Mesendoderm (in vitro differentiated cells): ENCODE measurements around the gene TNP1.
A peak's percentile ranks its signal among the peaks of the same experiment; 100 is the strongest.

Experiments
- DNase-seq: peaks from one replicate; pipeline ENCODE4 v3.0.0; 2013
- H2AK5ac ChIP-seq: 2 replicates; pipeline ENCODE4 v1.6.1; 2013; ENCODE audit warnings: low read length, inconsistent platforms
- H2BK120ac ChIP-seq: 2 replicates; pipeline ENCODE4 v1.6.1; 2013; ENCODE audit warnings: low read depth, mild to moderate bottlenecking, low read length, moderate library complexity, mixed read lengths
- H2BK15ac ChIP-seq: replicated peaks from 2 replicates; pipeline ENCODE4 v1.6.1; 2013; ENCODE audit warnings: low read depth, mild to moderate bottlenecking, moderate library complexity
- H2BK5ac ChIP-seq: 2 replicates; pipeline ENCODE4 v1.6.1; 2013; ENCODE audit warnings: low read length, inconsistent platforms
- H3K18ac ChIP-seq: 2 replicates; pipeline ENCODE4 v1.6.1; 2013; ENCODE audit warnings: mild to moderate bottlenecking, low read length, mixed read lengths
- H3K23ac ChIP-seq: one replicate; pipeline ENCODE4 v1.6.1; 2013; ENCODE audit warnings: low read length
- H3K27ac ChIP-seq: 2 replicates; pipeline ENCODE4 v1.5.1; 2013; ENCODE audit warnings: low read depth, mild to moderate bottlenecking, inconsistent platforms, low read length, moderate library complexity
- H3K27me3 ChIP-seq: 2 replicates; pipeline ENCODE4 v1.6.1; 2013; ENCODE audit warnings: low read length, control low read depth, mild to moderate bottlenecking, inconsistent platforms; ENCODE audit not compliant: insufficient read depth, poor library complexity
- H3K36me3 ChIP-seq: 2 replicates; pipeline ENCODE4 v1.6.1; 2013; ENCODE audit warnings: low read length, inconsistent platforms; ENCODE audit not compliant: control insufficient read depth, insufficient read depth
- H3K4ac ChIP-seq: one replicate; pipeline ENCODE4 v1.6.1; 2013; ENCODE audit warnings: low read depth, mild to moderate bottlenecking, low read length, moderate library complexity
- H3K4me1 ChIP-seq: 2 replicates; pipeline ENCODE4 v1.6.1; 2013; ENCODE audit warnings: low read depth, low read length, inconsistent platforms; ENCODE audit not compliant: control insufficient read depth
- H3K4me2 ChIP-seq: 2 replicates; pipeline ENCODE4 v1.6.1; 2013; ENCODE audit warnings: low read length
- H3K4me3 ChIP-seq: 2 replicates; pipeline ENCODE4 v1.5.1; 2013; ENCODE audit warnings: mild to moderate bottlenecking, low read length
- H3K56ac ChIP-seq: one replicate; pipeline ENCODE4 v1.6.1; 2013; ENCODE audit warnings: low read length
- H3K79me1 ChIP-seq: 2 replicates; pipeline ENCODE4 v1.6.1; 2013; ENCODE audit warnings: low read length, inconsistent platforms
- H3K79me2 ChIP-seq: 2 replicates; pipeline ENCODE4 v1.6.1; 2013; ENCODE audit warnings: mild to moderate bottlenecking, low read length; ENCODE audit not compliant: control insufficient read depth, insufficient read depth
- H3K9ac ChIP-seq: 2 replicates; pipeline ENCODE4 v1.6.1; 2013; ENCODE audit warnings: low read length, inconsistent platforms
- H4K5ac ChIP-seq: one replicate; pipeline ENCODE4 v1.6.1; 2013; ENCODE audit warnings: low read length
- H4K8ac ChIP-seq: one replicate; pipeline ENCODE4 v1.6.1; 2013; ENCODE audit warnings: low read depth, mild to moderate bottlenecking, control low read depth, low read length, moderate library complexity
- WGBS: extraction: QIAGEN DNeasy Blood & Tissue Kit; methylation state at CpG from one replicate; pipeline ENCODE4 v1.1.7; 2013; ENCODE audit warnings: low lambda C conversion rate, missing lambda C conversion rate; ENCODE audit not compliant: insufficient coverage; ENCODE audit errors: extremely low coverage; 5-methylcytosine and 5-hydroxymethylcytosine counted together

TNP1 gene

DNA sequence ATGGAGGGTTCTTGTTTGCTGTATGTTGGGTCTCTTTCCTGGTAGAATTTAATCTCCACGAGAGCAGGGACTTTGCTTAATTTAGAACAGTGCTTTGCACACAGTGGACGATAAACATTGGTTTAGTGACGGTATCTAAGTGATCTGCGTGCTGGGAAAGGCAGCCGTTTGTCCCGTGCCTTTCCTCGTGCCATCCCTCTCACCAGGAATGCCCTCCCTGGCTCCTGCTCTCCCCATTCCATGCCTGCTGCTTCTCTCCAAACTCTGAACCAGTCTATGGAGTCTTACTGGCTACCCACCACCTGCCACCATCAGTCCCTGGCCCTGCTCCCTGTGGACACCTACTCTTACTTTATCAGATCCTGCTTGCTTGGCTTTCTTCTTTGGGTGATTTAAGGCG is 27.3 kb upstream of the TNP1 start:
- H2BK120ac ChIP-seq = no peak overlapping the region
- WGBS = no CpG with 5 or more reads among the region's 8 CpGs
- no peak overlapping the region for H3K56ac ChIP-seq
- no peak overlapping the region for H3K27ac ChIP-seq
- no peak overlapping the region for H3K4me3 ChIP-seq
- H2BK15ac ChIP-seq = no peak overlapping the region
- no peak overlapping the region for H3K23ac ChIP-seq
- H3K36me3 ChIP-seq = no peaks in the 10 kb centered on the region
- H3K4ac ChIP-seq = no peak overlapping the region
- H3K18ac ChIP-seq = no peak overlapping the region
- no peak overlapping the region for H2AK5ac ChIP-seq
- H4K8ac ChIP-seq = no peak overlapping the region
- H4K5ac ChIP-seq = no peak overlapping the region
- H3K79me1 ChIP-seq = no peaks in the 10 kb centered on the region
- H2BK5ac ChIP-seq = no peak overlapping the region
- no peak overlapping the region for H3K4me2 ChIP-seq
- H3K27me3 ChIP-seq = no peaks in the 10 kb centered on the region
- no peak for DNase-seq
- no peaks in the 10 kb centered on the region for H3K4me1 ChIP-seq
- no peaks in the 10 kb centered on the region for H3K79me2 ChIP-seq
- H3K9ac ChIP-seq = no peak overlapping the region

DNA sequence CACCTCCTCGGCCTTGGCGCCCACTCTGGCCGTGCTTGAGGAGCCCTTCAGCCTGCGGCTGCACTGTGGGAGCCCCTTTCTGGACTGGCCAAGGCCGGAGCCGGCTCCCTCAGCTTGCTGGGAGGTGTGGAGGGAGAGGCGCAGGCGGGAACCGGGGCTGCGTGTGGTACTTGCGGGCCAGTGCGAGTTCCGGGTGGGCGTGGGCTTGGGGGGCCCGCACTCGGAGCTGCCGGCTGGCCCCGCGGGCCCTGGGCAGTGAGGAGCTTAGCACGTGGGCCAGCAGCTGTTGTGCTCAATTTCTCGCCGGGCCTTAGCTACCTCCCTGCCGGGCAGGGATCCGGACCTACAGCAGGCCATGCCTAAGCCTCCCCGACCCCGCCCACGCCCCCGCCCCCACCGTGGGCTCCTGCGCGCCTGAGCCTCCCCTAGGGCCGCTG is 25.3 kb upstream of the TNP1 start:
- H3K56ac ChIP-seq = no peak overlapping the region

DNA sequence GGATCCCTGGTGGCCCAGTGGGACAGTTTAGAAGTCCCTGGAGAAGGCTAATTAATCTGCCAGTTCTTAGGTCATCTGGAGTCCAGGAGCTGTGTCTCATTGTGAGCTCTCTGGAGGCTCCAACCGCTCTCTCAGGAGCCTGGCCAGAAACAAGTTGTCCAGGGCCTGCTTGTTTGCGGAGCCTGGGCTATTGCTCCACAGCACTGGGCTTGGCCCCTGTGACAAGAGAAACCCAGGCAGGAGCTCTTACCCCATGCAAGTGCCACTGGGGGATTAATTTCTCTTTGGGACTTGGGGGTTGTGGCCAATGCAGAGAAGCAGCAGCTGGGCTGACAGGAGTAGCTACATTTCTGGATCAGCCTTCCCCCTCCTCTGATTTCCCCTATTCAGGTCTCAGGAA is 24.5 kb upstream of the TNP1 start:
- Histone ChIP-seq H3K79me2 (no peaks in the 10 kb centered on the region), H3K56ac (no peak overlapping the region), H3K18ac (no peak overlapping the region), H3K4ac (no peak overlapping the region), H3K4me1 (no peaks in the 10 kb centered on the region), H2BK5ac (no peak overlapping the region), H3K4me2 (no peak overlapping the region), H3K9ac (no peak overlapping the region), H2BK120ac (no peak overlapping the region), H2BK15ac (no peak overlapping the region), H3K27ac (no peak overlapping the region), H3K4me3 (no peak overlapping the region), H3K27me3 (no peaks in the 10 kb centered on the region), H4K5ac (no peak overlapping the region), H2AK5ac (no peak overlapping the region), H3K79me1 (no peaks in the 10 kb centered on the region), H3K36me3 (no peaks in the 10 kb centered on the region), H3K23ac (no peak overlapping the region), H4K8ac (no peak overlapping the region)
- DNase-seq = no peak
- no CpG with 5 or more reads among the region's 2 CpGs for WGBS

More for the DNA sequence above, 25.3 kb upstream of the TNP1 start:
- Histone ChIP-seq H3K23ac (no peak overlapping the region), H3K36me3 (no peaks in the 10 kb centered on the region), H3K27me3 (no peaks in the 10 kb centered on the region), H2BK15ac (no peak overlapping the region), H3K4me3 (no peak overlapping the region), H2BK5ac (no peak overlapping the region), H3K4me2 (no peak overlapping the region), H4K5ac (no peak overlapping the region), H2BK120ac (no peak overlapping the region), H2AK5ac (no peak overlapping the region), H3K9ac (no peak overlapping the region), H3K27ac (no peak overlapping the region), H3K79me1 (no peaks in the 10 kb centered on the region), H4K8ac (no peak overlapping the region), H3K79me2 (no peaks in the 10 kb centered on the region), H3K18ac (no peak overlapping the region), H3K4me1 (no peaks in the 10 kb centered on the region), H3K4ac (no peak overlapping the region)
- DNase-seq = no peak
- WGBS = no CpG with 5 or more reads among the region's 32 CpGs

DNA sequence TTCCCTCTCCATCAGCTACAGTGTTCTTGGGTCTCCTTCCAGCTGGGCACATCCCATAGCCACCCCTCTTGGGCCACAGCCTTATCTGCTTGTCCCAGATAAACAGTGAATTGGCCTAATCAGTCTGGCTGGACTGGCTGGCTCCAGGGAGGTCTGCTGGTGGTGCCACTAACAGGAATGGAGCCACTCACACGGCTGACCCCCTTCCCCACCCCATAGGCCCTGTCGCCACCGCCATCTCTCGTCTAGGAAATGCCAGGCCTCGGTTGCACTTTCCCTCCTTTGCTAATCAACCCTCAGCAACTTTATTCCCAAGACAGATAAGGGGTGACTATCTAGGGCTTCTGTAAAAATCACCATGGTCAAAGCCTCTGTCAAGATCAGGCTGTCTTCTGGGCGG is 23.0 kb upstream of the TNP1 start:
- DNase-seq = peak; percentile 17
- H3K23ac ChIP-seq = no peak overlapping the region
- no peak overlapping the region for H2BK5ac ChIP-seq

DNA sequence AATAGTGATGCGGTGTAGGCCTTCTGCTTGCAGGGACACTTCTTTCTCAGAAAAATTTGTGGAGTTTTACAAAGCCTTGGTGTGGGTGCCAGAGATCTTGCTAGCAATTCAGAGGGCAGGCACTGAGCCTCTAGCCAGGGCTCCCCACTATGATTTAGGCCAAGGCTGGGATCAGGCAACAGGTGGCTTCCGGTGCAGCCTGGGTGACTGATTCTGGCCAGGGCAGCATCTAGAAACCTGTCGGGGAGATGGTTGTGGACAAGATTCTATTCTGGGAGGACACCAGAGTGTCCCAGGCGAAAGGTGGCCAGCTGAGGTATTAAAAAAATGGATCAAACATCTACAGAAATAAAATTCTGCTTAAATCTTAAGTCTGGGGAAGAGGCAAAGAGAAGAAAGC is 21.5 kb upstream of the TNP1 start:
- DNase-seq = no peak
- Histone ChIP-seq H3K9ac (no peak overlapping the region), H3K18ac (no peak overlapping the region), H4K5ac (no peak overlapping the region), H3K4me3 (no peak overlapping the region), H2BK120ac (no peak overlapping the region), H3K4ac (no peak overlapping the region), H3K4me1 (no peaks in the 10 kb centered on the region), H2BK15ac (no peak overlapping the region), H3K23ac (no peak overlapping the region), H3K79me1 (no peaks in the 10 kb centered on the region), H3K27ac (no peak overlapping the region), H3K4me2 (no peak overlapping the region), H3K79me2 (no peaks in the 10 kb centered on the region), H3K56ac (no peak overlapping the region), H2BK5ac (no peak overlapping the region), H3K27me3 (no peaks in the 10 kb centered on the region), H2AK5ac (no peak overlapping the region), H4K8ac (no peak overlapping the region), H3K36me3 (no peaks in the 10 kb centered on the region)
- no CpG with 5 or more reads among the region's 4 CpGs for WGBS

More for the DNA sequence above, 23.0 kb upstream of the TNP1 start:
- H3K56ac ChIP-seq = no peak overlapping the region
- no peak overlapping the region for H3K4me2 ChIP-seq
- H3K18ac ChIP-seq = no peak overlapping the region
- no peak overlapping the region for H4K5ac ChIP-seq
- H3K4me1 ChIP-seq = no peaks in the 10 kb centered on the region
- WGBS = no CpG with 5 or more reads among the region's 6 CpGs
- no peaks in the 10 kb centered on the region for H3K79me1 ChIP-seq
- H3K36me3 ChIP-seq = no peaks in the 10 kb centered on the region
- H2BK120ac ChIP-seq = no peak overlapping the region
- no peak overlapping the region for H3K27ac ChIP-seq
- no peak overlapping the region for H3K4ac ChIP-seq
- no peak overlapping the region for H3K9ac ChIP-seq
- no peak overlapping the region for H4K8ac ChIP-seq
- H2BK15ac ChIP-seq = no peak overlapping the region
- no peak overlapping the region for H3K4me3 ChIP-seq
- H2AK5ac ChIP-seq = no peak overlapping the region
- H3K27me3 ChIP-seq = no peaks in the 10 kb centered on the region
- no peaks in the 10 kb centered on the region for H3K79me2 ChIP-seq

DNA sequence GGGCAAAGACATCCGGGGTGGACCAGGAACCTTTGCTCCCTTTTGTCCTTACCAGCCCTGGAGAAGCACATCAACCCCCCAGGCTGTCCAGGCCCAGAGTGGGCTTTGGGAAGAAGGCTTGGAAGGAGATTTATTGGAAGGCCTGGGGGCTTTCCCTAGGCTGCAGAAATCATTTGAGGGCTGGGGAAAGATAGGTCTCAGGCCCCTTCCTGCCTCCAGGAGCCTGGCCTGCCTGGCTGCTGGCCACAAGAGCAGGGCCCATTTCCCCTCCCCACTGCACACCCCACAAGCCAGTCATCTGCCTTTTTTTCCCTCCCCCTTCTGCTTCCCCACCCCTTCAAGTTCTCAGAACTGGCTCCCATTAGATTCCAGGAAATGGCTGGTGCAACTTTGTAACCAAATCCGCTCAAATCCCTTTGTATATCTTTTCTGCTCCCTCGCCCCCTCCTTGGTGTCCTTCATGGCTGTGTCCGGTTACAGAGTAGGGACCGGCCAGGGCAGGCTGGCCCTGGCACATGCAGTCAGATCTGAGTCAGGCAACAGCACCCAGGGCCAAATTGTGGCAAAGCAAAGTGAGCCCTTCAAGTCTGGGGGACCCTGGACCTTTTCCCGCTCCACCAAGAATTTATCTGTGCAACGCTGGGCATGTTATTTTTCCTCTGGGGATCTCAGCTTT is 20.8 kb upstream of the TNP1 start:
- H3K36me3 ChIP-seq = no peaks in the 10 kb centered on the region
- no CpG with 5 or more reads among the region's 7 CpGs for WGBS
- no peak overlapping the region for H3K4me3 ChIP-seq
- no peaks in the 10 kb centered on the region for H3K79me2 ChIP-seq
- H2BK5ac ChIP-seq = no peak overlapping the region
- H3K23ac ChIP-seq = no peak overlapping the region
- H3K4ac ChIP-seq = no peak overlapping the region
- no peaks in the 10 kb centered on the region for H3K79me1 ChIP-seq
- H3K4me1 ChIP-seq = no peaks in the 10 kb centered on the region
- H2BK15ac ChIP-seq = no peak overlapping the region
- H3K18ac ChIP-seq = no peak overlapping the region
- no peak overlapping the region for H3K4me2 ChIP-seq
- H4K5ac ChIP-seq = no peak overlapping the region
- H3K9ac ChIP-seq = no peak overlapping the region
- H3K27me3 ChIP-seq = no peaks in the 10 kb centered on the region
- no peak overlapping the region for H4K8ac ChIP-seq
- H3K27ac ChIP-seq = no peak overlapping the region
- H2AK5ac ChIP-seq = no peak overlapping the region
- no peak for DNase-seq
- H3K56ac ChIP-seq = no peak overlapping the region
- no peak overlapping the region for H2BK120ac ChIP-seq
